Peyer's patch (tissue), 4 donors: ENCODE results near the gene SYNCRIP.

ENCODE experiments used
- POLR2A ChIP-seq, 2 donors: fragments of 450-650 bp; IDR thresholded peaks; one replicate each; pipeline ENCODE4 v1.5.1; 2017; ENCODE audit warnings: antibody characterized with exemption in 2 of 2, mild to moderate bottlenecking in 2 of 2, moderate library complexity in 2 of 2
- TF ChIP-seq, protein P1 (sequence below), 6 experiments: fragments of 450-650 bp in 4 of 6; fragments of 200-600 bp in 2 of 6; sonication (generic) in 1 of 6; IDR thresholded peaks; one replicate each; pipeline ENCODE4 v1.5.1; 2017 to 2019; ENCODE audit warnings: antibody characterized with exemption in 6 of 6, mild to moderate bottlenecking in 3 of 6, moderate library complexity in 1 of 6

DNA sequence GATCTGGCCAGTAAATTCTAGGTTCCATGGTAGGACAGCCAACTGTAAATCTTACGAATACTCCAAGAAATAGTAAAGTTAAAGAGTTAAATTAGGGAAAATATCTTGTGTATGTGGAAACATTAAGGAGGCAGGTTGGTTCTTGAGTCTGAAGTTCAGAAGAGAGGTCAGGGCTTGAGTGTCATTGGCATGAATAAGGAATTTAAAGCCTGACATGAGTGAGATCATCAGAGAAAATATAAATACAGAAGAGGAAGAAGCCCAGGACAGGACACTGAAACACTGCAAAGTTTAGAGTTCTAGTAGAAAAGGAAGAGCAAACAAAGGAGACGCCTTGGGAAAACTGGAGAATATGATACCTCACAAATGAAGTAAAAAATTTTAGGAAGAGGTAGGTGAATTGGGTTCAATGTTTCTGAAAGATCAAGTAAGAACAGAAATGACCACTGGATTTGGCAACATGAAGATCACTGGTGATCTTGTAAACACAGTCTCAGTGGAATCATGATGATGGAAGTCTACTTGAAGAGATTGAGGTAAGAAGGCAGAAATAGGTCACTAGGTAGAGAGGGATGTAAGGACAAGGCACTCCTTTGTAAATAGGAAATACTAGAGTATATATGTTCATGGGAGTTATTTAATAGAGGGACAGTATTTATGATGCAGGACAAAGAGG lies 41.6 kb upstream of the SYNCRIP start:
- TF ChIP-seq, protein P1, sequence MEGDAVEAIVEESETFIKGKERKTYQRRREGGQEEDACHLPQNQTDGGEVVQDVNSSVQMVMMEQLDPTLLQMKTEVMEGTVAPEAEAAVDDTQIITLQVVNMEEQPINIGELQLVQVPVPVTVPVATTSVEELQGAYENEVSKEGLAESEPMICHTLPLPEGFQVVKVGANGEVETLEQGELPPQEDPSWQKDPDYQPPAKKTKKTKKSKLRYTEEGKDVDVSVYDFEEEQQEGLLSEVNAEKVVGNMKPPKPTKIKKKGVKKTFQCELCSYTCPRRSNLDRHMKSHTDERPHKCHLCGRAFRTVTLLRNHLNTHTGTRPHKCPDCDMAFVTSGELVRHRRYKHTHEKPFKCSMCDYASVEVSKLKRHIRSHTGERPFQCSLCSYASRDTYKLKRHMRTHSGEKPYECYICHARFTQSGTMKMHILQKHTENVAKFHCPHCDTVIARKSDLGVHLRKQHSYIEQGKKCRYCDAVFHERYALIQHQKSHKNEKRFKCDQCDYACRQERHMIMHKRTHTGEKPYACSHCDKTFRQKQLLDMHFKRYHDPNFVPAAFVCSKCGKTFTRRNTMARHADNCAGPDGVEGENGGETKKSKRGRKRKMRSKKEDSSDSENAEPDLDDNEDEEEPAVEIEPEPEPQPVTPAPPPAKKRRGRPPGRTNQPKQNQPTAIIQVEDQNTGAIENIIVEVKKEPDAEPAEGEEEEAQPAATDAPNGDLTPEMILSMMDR (IDR thresholded peaks at IDR 0.05) = no peak
- no peak for TF ChIP-seq POLR2A (IDR thresholded peaks at IDR 0.05)
